ENCODE data around the gene NSUN4. TPM values are rescaled to one million over a fixed set of nuclear protein-coding genes. Genes with fewer than 3 reads are reported as not detected.

Gene NSUN4
- total and polyA plus RNA-seq, 9 of the 15 experiments (the other 6 are each of a cell fraction or from before 2014, with no cell fraction given), result 33.4 to 60.2 (median 46.3) TPM

- no peak for TF ChIP-seq RBM15 (IDR thresholded peaks at IDR 0.05; ENCODE audit: insufficient read depth, low read length)
- no peak for TF ChIP-seq NKRF (IDR thresholded peaks at IDR 0.05; ENCODE audit: borderline replicate concordance)
- TF ChIP-seq E2F1 (CRISPR knock-in tag; IDR thresholded peaks at IDR 0.05), result no peak
- TF ChIP-seq KLF16 (IDR thresholded peaks at IDR 0.05), result no peak
- TF ChIP-seq PHB (CRISPR knock-in tag; IDR thresholded peaks at IDR 0.05), result no peak
- TF ChIP-seq POLR2AphosphoS2 (IDR thresholded peaks at IDR 0.05; ENCODE audit: low read length), result peak; percentile 94
- no peak for TF ChIP-seq ZNF778 (CRISPR knock-in tag; IDR thresholded peaks at IDR 0.05)
- no peak for TF ChIP-seq ILK (tag; IDR thresholded peaks at IDR 0.05; ENCODE audit: borderline replicate concordance, low read depth)
- TF ChIP-seq NFE2L1 (tag; IDR thresholded peaks at IDR 0.05; ENCODE audit: borderline replicate concordance, low read depth), result no peak
- no peak for TF ChIP-seq HEY1 (CRISPR knock-in tag; IDR thresholded peaks at IDR 0.05; ENCODE audit: borderline replicate concordance)
- TF ChIP-seq CTBP1 (IDR thresholded peaks at IDR 0.05; ENCODE audit: borderline replicate concordance), result no peak
- no peak for TF ChIP-seq GABPB2 (CRISPR knock-in tag; conservative IDR thresholded peaks at IDR 0.05)
- TF ChIP-seq RCOR1 (IDR thresholded peaks at IDR 0.05; ENCODE audit: borderline replicate concordance in 1 of 2, low read depth in 2 of 2, low read length in 2 of 2), result no peak
- 0 out of 2 replicates have a peak, but pooled peaks have one; percentile 32 for TF ChIP-seq THRAP3 (IDR thresholded peaks at IDR 0.05; ENCODE audit: borderline replicate concordance)
- no peak for TF ChIP-seq ZNF398 (CRISPR knock-in tag; IDR thresholded peaks at IDR 0.05)
- TF ChIP-seq PYGO2 (tag; IDR thresholded peaks at IDR 0.05), result no peak
- TF ChIP-seq, protein P1, sequence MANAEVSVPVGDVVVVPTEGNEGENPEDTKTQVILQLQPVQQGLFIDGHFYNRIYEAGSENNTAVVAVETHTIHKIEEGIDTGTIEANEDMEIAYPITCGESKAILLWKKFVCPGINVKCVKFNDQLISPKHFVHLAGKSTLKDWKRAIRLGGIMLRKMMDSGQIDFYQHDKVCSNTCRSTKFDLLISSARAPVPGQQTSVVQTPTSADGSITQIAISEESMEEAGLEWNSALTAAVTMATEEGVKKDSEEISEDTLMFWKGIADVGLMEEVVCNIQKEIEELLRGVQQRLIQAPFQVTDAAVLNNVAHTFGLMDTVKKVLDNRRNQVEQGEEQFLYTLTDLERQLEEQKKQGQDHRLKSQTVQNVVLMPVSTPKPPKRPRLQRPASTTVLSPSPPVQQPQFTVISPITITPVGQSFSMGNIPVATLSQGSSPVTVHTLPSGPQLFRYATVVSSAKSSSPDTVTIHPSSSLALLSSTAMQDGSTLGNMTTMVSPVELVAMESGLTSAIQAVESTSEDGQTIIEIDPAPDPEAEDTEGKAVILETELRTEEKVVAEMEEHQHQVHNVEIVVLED (CRISPR knock-in tag; IDR thresholded peaks at IDR 0.05), result no peak
- TF ChIP-seq ZNF57 (CRISPR knock-in tag; IDR thresholded peaks at IDR 0.05), result no peak
- TF ChIP-seq, protein P2, sequence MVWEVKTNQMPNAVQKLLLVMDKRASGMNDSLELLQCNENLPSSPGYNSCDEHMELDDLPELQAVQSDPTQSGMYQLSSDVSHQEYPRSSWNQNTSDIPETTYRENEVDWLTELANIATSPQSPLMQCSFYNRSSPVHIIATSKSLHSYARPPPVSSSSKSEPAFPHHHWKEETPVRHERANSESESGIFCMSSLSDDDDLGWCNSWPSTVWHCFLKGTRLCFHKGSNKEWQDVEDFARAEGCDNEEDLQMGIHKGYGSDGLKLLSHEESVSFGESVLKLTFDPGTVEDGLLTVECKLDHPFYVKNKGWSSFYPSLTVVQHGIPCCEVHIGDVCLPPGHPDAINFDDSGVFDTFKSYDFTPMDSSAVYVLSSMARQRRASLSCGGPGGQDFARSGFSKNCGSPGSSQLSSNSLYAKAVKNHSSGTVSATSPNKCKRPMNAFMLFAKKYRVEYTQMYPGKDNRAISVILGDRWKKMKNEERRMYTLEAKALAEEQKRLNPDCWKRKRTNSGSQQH (CRISPR knock-in tag; IDR thresholded peaks at IDR 0.05), result no peak
- TF ChIP-seq CHD1 (IDR thresholded peaks at IDR 0.05; ENCODE audit: low read length), result no peak
These were observed 24.8 kb upstream of the NSUN4 start (continued) for GRCh38 chr1:46315669-46316403.
